ENCODE data around the gene USP26.
"Not testable (repeated sequence)": the region's sequence is repeated elsewhere in the genome, so short reads cannot be mapped to it uniquely, and the experiment has no call there.

Gene USP26

DNA sequence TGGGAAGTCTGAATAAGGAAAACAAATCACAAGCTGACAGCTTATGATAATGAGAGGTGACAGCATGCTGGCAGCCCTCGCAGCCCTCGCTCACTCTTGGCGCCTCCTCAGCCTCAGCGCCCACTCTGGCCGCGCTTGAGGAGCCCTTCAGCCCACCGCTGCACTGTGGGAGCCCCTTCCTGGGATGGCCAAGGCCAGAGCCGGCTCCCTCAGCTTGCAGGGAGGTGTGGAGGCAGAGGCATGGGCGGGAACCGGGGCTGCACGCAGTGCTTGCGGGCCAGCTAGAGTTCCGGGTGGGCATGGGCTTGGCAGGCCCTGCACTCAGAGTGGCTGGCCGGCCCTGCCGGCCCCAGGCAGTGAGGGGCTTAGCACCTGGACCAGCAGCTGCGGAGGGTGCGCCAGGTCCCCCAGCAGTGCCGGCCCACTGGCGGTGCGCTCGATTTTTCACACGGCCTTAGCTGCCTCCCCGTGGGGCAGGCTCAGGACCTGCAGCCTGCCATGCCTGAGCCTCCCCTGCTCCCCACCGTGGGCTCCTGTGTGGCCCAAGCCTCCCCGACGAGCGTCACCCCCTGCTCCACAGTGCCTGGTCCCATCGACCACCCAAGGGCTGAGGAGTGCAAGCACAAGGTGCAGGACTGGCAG, 52.6 kb downstream of the USP26 start:
- intact Hi-C loops (cut with DNase I); DNase-seq: not testable (repeated sequence)

DNA sequence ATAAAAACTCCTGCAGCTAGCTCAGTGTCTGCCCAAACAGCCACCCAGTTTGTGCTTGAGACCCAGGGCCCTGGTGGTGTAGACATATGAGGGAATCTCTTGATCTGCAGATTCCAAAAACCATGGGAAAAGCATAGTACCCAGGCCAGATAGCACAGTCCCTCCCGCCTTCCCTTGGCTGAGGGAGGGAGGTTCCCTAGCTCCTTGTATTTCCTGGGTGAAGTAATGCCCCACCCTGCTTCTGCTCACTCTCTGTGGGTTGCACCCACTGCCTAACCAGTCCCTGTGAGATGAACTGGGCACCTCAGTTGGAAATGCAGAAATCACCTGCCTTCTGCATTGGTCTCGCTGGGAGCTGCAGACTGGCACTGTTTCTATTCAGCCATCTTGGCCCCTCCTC, 54.6 kb downstream of the USP26 start:
- no peak for DNase-seq
- intact Hi-C loops (cut with DNase I), result no loop called here

- no peak for DNase-seq
- intact Hi-C loops (cut with DNase I), result no loop called here
These were observed 63.9 kb downstream of the USP26 start for GRCh38 chrX:133033010-133033409.

DNA sequence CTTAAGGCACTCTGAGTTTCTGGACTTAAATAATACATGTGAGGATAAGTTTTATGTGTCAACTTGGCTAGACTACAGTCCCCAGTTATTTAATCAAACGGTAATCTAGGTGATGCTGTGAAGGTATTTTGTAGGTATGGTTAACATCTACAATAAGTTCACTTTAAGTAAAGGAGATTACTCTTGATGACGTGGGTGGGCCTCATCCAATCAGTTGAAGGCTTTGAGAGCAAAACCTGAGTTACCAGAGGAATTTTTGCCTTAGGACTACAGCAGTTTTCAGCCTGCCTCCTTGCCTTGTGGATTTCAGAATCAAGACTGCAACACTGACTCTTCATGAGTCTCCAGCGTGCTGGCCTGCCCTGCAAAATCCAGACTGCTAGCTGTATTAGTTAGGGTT, 78.7 kb downstream of the USP26 start:
- intact Hi-C loops (cut with DNase I), result no loop called here
- no peak for DNase-seq

DNA sequence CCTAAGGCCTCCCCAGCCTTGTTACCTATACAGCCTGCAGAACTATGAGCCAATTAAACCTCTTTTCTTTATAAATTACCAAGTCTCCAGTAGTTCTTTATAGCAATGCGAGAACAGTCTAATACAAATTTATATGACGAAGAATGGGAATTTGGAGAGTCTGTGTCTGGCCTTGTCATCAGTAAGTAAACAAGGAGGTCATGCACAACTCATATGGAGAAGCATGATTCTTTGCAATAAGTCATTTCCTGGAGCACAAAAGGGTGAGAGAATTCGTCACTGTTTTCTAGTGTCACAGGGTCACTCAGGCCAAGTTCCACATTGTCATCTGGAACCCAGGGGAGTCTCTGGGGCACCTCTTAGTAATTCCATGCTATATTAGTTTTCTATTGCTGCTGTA, 89.5 kb downstream of the USP26 start:
- DNase-seq, result no peak
- intact Hi-C loops (cut with DNase I), result no loop called here

DNA sequence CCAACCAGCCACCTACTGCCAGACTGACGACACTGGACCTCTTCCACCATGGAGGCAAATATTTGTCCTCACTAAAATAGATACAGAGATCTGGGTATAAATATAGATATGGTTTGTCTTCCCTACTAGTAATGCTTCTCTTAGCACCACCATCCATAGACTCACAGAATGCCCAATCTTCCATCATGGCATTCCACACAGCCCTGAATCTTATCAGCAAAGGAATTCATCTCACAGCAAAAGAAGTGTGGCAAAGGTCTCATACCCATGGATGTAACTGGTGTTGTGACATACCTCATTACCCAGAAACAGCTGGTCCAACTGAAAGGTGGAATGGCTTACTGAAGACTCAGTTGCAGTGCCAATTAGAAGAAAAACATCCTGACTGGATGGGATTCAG, 91.3 kb downstream of the USP26 start:
- intact Hi-C loops (cut with DNase I), result no loop called here

GRCh38 chrX:133005042-133005441, 91.9 kb downstream of the USP26 start:
- DNase-seq, result peak in 1 of 42 donors; percentile 1
- intact Hi-C loops (cut with DNase I), result no loop called here

More for the DNA sequence above, 91.3 kb downstream of the USP26 start:
- no peak for DNase-seq

DNA sequence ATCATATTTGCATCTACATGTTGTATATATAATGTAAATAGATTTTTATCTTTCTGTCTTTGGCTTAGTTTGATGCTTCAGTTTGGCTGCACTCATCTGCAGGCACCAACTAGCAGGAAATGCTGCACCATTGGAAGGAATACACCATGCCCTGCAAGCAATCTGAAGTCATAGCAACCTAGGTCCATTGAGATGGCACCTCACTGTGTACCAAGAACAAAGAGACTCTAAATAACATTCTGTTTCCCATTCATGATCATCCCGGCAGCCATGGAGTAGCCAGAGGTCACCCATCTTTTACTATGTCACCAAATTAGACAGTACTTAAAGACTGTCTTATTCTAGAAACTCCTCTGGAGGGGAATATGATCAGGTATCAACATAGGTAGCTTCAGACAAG, 97.7 kb downstream of the USP26 start:
- intact Hi-C loops (cut with DNase I), result no loop called here
- no peak for DNase-seq

DNA sequence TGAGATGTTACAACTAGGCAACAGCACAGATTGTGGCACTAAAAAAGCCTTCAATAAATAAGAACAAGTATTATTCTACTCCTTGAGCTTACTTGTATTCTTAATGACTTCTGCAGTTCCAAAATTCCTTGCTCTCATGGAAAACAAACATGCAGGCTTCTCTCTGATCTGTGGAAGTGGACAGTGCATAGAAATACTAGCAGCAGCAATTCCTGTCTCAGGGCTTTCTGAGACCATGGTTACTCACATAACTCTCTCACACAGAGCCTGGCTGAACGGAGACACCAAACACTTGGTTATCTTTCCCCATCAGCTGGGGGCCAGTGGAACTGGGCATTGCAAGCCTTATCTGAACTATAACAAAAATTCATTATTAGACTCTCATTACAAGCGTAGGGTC, 106.1 kb downstream of the USP26 start:
- DNase-seq, result no peak
- intact Hi-C loops (cut with DNase I), result no loop called here

- DNase-seq, result no peak
- intact Hi-C loops (cut with DNase I), result no loop called here
These were observed 110.4 kb downstream of the USP26 start for GRCh38 chrX:132986556-132986955.

DNA sequence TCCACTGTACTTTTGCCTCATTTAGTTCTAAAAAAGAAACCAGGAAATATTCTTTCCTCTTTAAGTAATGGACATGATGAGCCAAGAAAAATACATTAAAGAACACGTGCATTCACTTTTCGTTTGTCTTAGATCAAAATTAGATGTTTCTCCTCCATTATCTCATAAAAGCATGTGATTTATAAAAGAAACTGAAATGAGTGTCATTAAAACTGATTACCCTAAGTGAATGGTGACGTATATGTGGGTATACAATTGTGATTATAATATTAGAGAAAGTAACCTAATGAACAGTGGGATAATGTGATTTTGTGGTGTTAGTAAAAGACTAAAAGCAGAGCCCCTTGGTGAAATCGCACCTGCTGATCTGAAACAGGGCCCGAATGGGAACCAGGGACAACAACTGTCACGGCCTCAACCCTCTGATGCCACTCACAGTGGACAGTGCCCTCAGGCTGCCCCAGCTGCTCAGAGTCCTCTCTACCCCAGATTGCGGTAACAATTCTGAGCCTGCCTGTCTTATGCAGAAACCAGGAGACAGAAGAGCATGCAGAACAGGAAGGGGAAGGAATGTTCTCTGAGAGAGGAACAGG, 112.8 kb downstream of the USP26 start:
- intact Hi-C loops (cut with DNase I), result no loop called here
- no peak for DNase-seq

GRCh38 chrX:132983496-132983895, 113.4 kb downstream of the USP26 start:
- intact Hi-C loops (cut with DNase I), result no loop called here
- DNase-seq, result no peak

- DNase-seq; intact Hi-C loops (cut with DNase I): not testable (repeated sequence)
These were observed 116.9 kb downstream of the USP26 start for GRCh38 chrX:132980035-132980434.

Measured in head of caudate nucleus (tissue), 42 donors.